HG03135 (cell line): ENCODE results near the gene SUN2.

Source experiments
- ATAC-seq: cut with Tn5 transposase; IDR thresholded peaks from one replicate; pipeline ENCODE4 v1.9.1; 2021; ENCODE audit warnings: mild to moderate bottlenecking, moderate library complexity; ENCODE audit not compliant: unreplicated experiment

Gene SUN2

DNA sequence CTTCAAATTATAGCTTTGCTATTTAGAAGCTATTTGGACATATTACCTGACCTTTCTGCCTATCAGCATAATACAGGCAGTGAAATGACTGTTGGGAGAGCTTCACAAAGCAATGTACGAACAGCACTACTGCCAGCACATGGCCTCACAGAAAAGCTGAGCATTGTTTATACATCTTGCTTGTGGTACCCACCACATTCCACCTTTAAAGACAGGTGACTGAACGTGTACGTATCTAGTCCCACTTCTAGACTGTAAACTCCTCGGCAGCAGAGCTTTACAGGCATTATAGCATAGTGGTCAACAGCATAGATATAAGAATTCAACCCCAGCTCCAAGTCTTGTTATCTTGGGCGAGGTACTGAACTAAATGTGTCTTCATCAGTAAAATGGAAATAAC lies 56.7 kb downstream of the SUN2 start:
- no peak for ATAC-seq

DNA sequence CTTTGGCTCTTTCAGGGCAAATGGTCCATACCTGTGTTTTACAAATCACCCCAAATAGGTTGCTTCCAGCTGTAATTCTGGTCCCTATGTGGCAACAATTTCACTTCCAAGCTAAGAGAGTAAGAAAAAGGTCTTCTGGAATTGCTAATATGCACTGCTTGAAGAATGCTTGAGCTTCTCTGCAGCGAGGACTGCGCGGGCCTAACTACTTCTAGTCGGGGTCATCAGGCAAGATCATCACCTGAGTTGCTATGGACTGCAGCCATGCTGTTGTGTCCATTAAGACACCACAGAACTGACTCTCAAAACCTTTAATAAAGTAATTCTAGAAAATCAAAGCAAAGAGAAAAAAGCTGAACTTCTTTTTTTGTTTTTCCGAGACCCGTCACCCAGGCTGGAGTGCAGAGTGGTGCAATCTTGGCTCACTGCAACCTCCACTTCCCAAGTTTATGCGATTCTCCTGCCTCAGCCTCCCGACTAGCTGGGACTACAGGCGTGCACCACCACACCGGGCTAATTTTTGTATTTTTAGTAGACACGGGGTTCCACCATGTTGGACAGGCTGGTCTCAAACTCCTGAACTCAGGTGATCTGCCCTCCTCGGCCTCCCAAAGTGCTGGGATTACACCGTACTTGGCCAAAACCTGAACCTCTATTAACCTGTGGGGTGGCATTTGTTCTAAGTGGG lies 57.2 kb downstream of the SUN2 start:
- no peak for ATAC-seq

DNA sequence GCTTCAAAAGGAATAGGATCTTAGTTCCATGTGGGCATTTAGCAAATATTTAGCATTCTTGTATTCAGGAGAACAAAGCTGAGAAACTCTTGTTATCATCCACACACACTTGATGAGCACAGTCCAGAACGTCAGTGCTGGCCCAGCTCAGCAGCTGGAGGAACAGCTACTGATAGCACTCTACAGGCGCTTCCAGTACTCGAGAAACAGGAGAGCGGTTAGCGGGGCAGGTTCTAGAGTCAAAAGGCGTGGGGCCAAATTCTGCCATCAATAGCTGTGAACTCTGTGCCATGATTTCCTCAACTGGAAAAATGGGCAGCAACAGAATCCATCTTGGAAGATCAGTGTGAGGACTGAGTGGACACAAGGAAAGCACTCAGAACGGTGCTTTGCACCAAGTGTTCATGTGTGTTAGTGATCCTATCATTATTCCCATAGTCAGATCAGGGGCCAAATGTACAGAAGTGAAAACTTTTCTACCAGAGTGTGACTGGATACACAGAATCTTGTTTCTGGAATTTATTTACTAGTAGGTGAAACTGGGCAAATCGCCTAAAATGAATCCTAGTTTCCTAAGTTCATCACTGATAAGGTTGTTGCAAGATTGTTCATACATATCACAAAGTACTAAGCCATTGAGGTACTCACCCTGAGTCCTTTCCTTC lies 58.2 kb downstream of the SUN2 start:
- no peak for ATAC-seq

DNA sequence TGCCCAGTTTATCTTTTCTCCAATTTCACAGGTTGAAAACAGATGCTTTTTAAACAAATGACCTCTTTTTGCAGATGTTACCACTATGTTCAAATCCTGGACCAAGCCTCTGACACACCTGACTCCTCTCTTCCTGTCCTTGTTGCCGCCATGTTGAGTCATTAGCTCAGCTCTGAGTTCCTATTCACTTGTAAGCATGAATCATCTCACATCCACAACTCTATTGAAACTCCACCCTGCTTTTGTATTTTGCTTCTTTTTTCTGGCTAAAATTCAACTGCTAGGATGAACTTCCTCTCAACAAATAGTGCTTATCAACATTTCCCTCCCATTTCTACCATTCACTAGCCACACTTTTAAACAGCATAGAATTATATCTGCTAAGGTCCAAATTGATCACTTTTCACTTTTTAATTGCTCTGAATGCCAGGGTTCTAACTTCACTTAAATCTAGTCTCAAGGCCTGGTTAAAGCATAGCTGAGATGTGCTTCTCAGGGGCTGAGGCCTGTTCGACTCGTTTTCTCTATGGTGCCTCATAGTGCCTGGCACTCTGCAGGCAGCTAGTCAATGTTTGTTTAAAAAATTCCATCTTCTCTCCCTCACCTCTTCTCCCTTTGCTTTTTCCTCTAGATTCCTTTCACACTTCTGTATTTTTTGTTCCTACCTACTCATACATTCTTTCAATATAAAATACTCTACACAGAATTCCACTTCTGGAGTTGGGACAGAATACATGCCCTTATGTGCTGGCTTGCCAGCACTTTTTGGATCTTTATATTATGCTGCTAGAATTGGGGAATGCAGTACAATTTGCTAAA lies 59.0 kb downstream of the SUN2 start:
- no peak for ATAC-seq

DNA sequence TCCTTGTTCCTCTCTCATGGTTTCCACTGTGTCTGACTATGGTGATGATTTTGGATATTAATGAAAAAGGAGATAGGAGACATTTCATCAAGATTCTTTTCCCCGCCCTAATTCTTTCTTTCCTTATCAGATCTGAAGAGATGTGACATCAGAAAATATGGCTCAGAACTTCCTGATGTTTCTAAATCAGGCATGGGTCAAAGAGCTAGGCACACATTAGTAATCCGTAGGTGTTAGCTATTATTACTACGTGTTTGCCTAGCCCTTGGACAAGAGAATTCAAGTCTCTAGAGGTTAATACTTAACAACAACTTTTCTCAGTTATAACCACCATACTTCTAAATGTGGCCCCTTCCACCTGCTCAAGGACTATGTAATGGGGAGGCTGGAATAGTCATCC lies 60.9 kb downstream of the SUN2 start:
- no peak for ATAC-seq

DNA sequence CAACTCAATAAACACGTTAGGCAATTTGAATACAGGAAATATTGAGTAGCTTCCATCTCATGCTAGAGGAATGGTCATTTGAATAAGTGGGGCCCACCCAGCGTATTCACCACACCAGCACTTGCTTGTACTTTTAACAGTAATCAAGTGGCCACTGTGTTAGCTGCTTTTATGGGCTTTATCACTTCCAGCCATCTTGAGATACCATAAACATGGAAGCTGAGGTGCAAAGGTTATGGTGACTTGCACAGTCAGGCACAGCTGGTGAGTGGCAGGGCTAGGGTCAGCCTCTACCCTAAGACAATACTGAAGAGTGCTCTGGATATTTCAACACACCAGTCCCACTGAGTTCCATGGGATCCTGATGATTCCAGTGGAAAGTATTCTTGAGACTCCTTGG lies 61.7 kb downstream of the SUN2 start:
- ATAC-seq, result no peak

DNA sequence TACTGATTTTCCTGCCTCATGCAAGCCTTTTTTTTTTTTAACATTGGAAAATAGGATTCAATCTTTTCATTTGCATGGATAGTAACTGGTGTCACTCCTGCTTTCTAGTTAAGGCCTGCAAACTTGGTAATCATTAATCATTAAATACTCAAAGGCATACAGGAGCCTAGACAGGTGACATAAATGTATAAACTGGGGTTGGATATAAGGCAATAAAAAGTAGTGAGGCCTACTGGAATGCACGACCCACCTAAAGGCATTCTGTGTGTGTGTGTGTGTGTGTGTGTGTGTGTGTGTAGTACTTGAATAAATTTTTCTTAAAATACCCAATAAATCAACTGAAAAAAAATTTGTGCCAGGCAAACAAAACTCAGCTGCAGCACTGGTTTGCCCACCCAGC lies 66.1 kb downstream of the SUN2 start:
- ATAC-seq, result no peak

DNA sequence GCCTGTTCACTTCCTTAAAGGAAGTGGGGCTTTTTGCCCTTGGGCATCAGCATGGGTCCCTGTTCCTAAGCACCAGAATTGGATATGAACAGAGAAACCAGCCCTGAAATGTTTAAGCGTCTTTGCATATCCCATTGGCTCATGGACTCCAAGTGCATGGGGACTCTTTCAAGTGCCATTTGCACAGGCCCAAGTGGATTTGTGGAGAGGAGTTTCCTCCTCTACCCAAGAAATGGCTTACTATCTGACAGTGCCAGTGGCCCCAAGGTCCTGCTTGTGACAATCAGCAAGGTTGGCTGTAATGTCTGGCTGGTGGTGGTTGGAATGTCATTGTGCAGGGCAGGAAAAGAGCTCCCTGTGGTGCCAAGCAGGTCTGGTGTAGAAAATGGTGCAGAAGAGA lies 70.0 kb downstream of the SUN2 start:
- no peak for ATAC-seq

DNA sequence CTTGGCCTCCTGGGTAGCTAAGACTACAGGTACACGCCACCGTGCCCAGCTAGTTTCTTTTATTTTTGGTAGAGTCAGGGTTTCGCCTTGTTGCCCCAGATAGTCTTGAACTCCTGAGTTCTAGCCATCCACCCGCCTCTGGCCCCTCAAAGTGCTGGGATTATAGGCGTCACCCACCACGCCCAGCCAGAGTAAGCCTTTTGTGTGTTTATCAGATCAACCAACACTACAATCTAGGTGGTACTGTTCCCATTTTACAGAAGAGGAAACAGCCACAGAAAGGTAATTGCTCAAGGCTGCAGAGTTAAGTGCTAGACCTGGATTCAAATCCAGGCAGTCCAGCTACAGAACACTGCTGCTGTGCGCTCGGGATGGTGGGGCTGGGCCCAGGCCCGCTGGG lies 70.9 kb downstream of the SUN2 start:
- no peak for ATAC-seq
